ENCODE data around the gene DKC1.
"Not testable (repeated sequence)": the region's sequence is repeated elsewhere in the genome, so short reads cannot be mapped to it uniquely, and the experiment has no call there.

Gene DKC1

DNA sequence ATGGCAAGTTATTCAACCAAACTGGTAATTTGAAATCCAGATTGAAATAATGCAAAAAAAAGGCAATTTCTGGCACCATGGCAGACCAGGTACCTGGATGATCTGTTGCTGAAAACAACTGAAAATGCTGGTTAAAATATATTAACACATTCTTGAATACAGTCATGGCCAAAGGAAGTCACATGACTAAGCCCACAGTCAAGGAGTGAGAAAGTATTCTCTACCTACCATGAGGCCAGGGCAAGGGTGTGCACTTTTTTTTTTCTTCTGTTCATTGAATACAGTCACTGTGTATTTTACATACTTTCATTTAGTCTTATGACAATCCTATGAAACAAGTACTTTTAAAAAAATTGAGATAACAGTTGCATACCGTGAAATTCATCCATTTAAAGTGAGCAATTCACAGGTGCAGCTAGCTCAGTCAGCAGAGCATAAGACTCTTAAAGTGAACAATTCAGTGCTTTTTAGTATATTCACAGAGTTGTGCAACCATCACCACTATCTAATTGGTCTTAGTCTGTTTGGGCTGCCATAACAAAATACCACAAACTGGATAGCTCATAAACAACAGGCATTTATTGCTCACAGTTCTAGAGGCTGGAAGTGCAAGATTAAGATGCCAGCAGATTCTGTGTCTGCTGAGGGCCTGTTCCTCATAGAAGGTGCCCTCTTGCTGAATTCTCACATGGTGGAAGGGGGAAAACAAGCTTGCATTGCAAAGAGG lies 47.4 kb downstream of the DKC1 start:
- Mint-ChIP-seq H3K4me3 (no peak overlapping the region), H3K9me3 (peaks cover 28% of the 10 kb centered on the region), H3K27me3 (ENCODE audit: low read depth) (no peaks in the 10 kb centered on the region), H3K4me1 (peaks cover 4% of the 10 kb centered on the region), H3K27ac (no peak overlapping the region), H3K36me3 (ENCODE audit: low read depth) (no peaks in the 10 kb centered on the region)
- TF ChIP-seq, protein P1, sequence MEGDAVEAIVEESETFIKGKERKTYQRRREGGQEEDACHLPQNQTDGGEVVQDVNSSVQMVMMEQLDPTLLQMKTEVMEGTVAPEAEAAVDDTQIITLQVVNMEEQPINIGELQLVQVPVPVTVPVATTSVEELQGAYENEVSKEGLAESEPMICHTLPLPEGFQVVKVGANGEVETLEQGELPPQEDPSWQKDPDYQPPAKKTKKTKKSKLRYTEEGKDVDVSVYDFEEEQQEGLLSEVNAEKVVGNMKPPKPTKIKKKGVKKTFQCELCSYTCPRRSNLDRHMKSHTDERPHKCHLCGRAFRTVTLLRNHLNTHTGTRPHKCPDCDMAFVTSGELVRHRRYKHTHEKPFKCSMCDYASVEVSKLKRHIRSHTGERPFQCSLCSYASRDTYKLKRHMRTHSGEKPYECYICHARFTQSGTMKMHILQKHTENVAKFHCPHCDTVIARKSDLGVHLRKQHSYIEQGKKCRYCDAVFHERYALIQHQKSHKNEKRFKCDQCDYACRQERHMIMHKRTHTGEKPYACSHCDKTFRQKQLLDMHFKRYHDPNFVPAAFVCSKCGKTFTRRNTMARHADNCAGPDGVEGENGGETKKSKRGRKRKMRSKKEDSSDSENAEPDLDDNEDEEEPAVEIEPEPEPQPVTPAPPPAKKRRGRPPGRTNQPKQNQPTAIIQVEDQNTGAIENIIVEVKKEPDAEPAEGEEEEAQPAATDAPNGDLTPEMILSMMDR (IDR thresholded peaks at IDR 0.05; ENCODE audit: unreplicated experiment in 3 of 3), result no peak

DNA sequence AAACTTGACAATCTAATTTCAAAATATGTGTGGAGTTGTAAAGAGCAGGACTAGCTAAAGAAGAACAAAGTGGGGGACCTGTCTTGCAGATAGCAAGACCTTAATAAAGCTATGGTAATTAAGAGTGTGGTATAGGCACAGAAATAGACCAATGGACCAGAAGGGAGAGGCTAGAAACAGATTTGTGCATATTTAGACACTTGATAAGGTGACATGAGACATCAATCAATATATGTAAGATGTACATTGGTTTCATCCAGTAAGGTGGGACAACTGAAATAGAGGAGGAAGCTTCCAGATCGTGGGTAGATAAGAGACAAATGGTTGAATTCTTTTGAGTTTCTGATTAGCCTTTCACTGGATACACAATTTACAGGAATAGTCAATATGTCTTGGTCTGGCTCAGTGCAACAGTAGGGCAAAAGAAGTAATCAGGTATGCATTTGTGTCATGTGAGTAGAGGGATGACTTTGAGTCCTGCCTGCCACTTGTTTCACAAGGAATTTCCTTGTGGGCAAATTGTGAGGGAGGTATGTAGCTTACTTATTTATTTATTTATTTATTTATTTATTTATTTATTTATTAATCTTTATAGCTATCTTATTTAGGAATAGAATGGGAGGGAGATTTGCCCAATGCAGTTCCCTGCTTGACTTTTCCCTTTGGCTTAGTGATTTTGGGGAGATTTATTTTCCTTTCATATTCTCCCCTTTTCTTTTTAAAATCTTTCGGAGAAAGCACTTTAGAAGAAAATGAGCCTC lies 49.9 kb downstream of the DKC1 start:
- TF ChIP-seq, protein P1 (IDR thresholded peaks at IDR 0.05; ENCODE audit: unreplicated experiment in 3 of 3), result no peak
- Mint-ChIP-seq H3K27ac (no peak overlapping the region), H3K9me3 (peaks cover 22% of the 10 kb centered on the region), H3K4me1 (no peaks in the 10 kb centered on the region), H3K36me3 (ENCODE audit: low read depth) (no peaks in the 10 kb centered on the region), H3K4me3 (no peak overlapping the region), H3K27me3 (ENCODE audit: low read depth) (no peaks in the 10 kb centered on the region)

DNA sequence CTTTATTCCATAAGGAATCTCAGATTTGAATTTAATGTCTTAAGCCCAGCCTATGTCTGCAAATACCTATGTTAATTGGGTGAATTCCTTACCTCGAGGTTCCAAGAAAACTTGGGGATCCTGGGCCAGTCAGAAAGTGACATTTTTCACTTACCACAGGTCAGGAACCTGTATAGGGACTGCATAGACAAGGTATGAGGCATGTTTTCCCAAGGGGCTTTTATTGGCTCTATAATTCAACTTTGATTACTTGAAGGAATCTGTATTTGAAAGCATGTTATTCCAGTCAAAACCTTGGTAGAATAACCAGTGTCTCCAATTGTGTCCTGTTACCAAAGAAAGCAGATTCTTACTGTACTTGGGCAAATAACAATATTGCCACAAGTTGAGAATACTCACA lies 51.1 kb downstream of the DKC1 start:
- Mint-ChIP-seq H3K4me1 (no peaks in the 10 kb centered on the region), H3K36me3 (ENCODE audit: low read depth) (no peaks in the 10 kb centered on the region), H3K27ac (no peak overlapping the region), H3K4me3 (no peak overlapping the region), H3K27me3 (ENCODE audit: low read depth) (no peaks in the 10 kb centered on the region), H3K9me3 (peaks cover 11% of the 10 kb centered on the region)
- TF ChIP-seq, protein P1 (IDR thresholded peaks at IDR 0.05; ENCODE audit: unreplicated experiment in 3 of 3), result no peak

DNA sequence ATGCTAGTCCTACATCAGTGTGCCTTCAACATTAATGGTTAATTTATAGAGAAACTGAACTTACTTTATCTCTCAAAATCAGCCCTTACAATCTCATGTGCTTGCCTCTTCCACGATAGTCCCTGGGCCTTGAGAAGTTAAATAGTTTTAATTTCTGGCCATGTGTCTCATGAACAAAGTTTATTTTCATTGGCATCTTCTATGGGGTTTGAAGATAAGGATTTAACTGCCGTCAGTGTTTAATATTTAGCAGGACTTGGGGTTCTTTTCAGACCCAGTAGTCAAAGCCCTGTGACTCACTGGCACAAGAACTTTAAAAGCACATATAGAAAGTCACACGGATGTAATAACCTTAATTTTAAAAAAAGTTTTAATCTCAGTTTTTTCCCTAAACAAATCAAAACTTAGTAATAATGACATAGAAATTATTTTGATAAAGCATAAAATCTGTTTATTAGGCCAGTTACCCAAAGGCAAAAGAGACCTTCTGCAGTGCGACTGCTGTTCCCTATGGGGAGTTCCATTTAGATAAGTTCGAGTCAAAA lies 52.7 kb downstream of the DKC1 start:
- TF ChIP-seq, protein P1 (IDR thresholded peaks at IDR 0.05; ENCODE audit: unreplicated experiment in 3 of 3), result no peak
- no peaks in the 10 kb centered on the region for H3K27me3 Mint-ChIP-seq (ENCODE audit: low read depth)
- H3K27ac Mint-ChIP-seq, result no peak overlapping the region
- H3K4me3 Mint-ChIP-seq, result no peak overlapping the region
- peaks cover 11% of the 10 kb centered on the region for H3K9me3 Mint-ChIP-seq
- no peaks in the 10 kb centered on the region for H3K4me1 Mint-ChIP-seq
- H3K36me3 Mint-ChIP-seq (ENCODE audit: low read depth), result no peaks in the 10 kb centered on the region

DNA sequence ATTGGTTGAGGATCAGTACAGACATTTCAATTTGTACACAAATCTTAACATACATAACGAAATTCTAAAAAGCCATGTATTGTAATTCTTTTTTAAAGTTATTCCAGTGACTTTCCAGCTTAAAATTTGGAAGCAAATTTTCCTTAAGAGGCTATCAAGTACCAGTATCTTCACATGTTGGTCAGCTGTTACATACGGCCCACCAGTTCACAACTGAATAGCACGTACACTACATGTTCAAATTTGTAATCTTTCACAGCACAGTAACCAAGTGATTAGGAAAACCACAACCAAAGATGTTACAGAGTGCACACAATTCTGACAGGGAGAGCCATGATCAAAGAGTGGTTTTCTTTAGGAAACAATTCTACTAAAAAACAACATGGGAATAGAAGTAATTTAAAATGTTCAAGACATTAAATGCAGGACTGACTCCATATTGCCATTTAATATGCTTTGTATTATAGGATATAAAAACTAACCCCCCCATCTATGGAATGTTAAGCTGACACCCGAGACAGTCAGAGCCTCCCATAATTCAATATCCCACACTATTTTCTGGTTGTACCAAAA lies 53.7 kb downstream of the DKC1 start:
- H3K4me1 Mint-ChIP-seq; H3K4me3 Mint-ChIP-seq; H3K27ac Mint-ChIP-seq; H3K27me3 Mint-ChIP-seq (ENCODE audit: low read depth); H3K36me3 Mint-ChIP-seq (ENCODE audit: low read depth): not testable (repeated sequence)
- H3K9me3 Mint-ChIP-seq, result peaks cover 11% of the 10 kb centered on the region

DNA sequence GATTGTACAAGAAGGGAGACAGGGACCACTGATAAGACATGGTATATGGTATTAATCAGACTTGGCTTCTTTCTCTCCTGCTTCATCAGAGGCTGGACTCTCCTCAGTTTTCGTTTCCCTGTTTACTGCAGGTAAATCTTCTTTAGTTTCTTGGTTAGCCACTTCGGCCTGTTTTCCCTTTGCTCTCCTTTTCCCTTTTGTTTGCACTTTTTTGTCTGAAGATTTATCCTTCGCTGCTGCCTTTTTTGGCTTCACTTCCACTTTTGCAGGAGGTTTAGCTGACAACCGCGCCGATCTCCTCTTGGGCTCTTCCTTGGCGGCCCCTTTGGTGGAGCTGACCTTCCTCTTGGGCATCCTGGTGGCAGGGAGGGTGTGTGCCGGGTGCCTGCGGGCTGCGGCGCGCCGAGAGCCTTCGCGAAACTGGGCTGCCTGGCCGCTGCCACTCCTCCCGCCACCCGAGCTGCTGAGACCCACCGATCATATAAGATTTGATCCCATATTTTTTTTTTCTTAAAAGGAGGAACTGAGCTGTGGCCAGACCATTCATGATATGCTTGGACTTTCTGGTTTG lies 54.5 kb downstream of the DKC1 start:
- not testable (repeated sequence) for H3K4me3 Mint-ChIP-seq; H3K36me3 Mint-ChIP-seq (ENCODE audit: low read depth); H3K27me3 Mint-ChIP-seq (ENCODE audit: low read depth); H3K4me1 Mint-ChIP-seq; H3K27ac Mint-ChIP-seq
- peaks cover 11% of the 10 kb centered on the region for H3K9me3 Mint-ChIP-seq
